HG03139 (cell line): ENCODE measurements around the gene DMRT1.

ENCODE experiments used
- ATAC-seq: cut with Tn5 transposase; IDR thresholded peaks from one replicate; pipeline ENCODE4 v1.9.1; 2021; ENCODE audit not compliant: unreplicated experiment

DMRT1 gene

GRCh38 chr9:920927-921326, 79.4 kb downstream of the DMRT1 start:
- ATAC-seq = no peak

- ATAC-seq = no peak
Measured at GRCh38 chr9:922171-922570, 80.7 kb downstream of the DMRT1 start.

GRCh38 chr9:922731-923130, 81.2 kb downstream of the DMRT1 start:
- no peak for ATAC-seq

- ATAC-seq = no peak
Measured at GRCh38 chr9:926976-927375, 85.5 kb downstream of the DMRT1 start.

GRCh38 chr9:928363-929042, 87.0 kb downstream of the DMRT1 start:
- no peak for ATAC-seq

- no peak for ATAC-seq
Measured at GRCh38 chr9:929719-930118, 88.2 kb downstream of the DMRT1 start.

GRCh38 chr9:933356-933755, 91.9 kb downstream of the DMRT1 start:
- no peak for ATAC-seq

GRCh38 chr9:935348-935965, 94.0 kb downstream of the DMRT1 start:
- no peak for ATAC-seq

GRCh38 chr9:942805-943580, 101.5 kb downstream of the DMRT1 start:
- no peak for ATAC-seq

- no peak for ATAC-seq
Measured at GRCh38 chr9:947985-948384, 106.5 kb downstream of the DMRT1 start.

- ATAC-seq = no peak
Measured at GRCh38 chr9:948497-948896, 107.0 kb downstream of the DMRT1 start.

- ATAC-seq = no peak
Measured at GRCh38 chr9:950139-950538, 108.6 kb downstream of the DMRT1 start.

- ATAC-seq = no peak
Measured at GRCh38 chr9:952546-952945, 111.0 kb downstream of the DMRT1 start.

GRCh38 chr9:959105-959504, 117.6 kb downstream of the DMRT1 start:
- ATAC-seq = no peak

GRCh38 chr9:959914-960313, 118.4 kb downstream of the DMRT1 start:
- no peak for ATAC-seq

- ATAC-seq = no peak
Measured at GRCh38 chr9:962023-962422, 120.5 kb downstream of the DMRT1 start.

GRCh38 chr9:965497-965896, 124.0 kb downstream of the DMRT1 start:
- no peak for ATAC-seq

GRCh38 chr9:966870-967269, 125.4 kb downstream of the DMRT1 start:
- no peak for ATAC-seq

GRCh38 chr9:967436-967835, 125.9 kb downstream of the DMRT1 start:
- ATAC-seq = no peak

GRCh38 chr9:967903-968641, 126.6 kb downstream of the DMRT1 start:
- no peak for ATAC-seq

- no peak for ATAC-seq
Measured at GRCh38 chr9:969310-970150, 128.0 kb downstream of the DMRT1 start.
